ENCODE results near the gene JUNB.

Gene JUNB

GRCh38 chr19:12792051-12792852 is 966 bp downstream of the JUNB start (continued):
- TF ChIP-seq PRDM4 (tag by site-specific recombination; IDR thresholded peaks at IDR 0.05), result no peak
- TF ChIP-seq ZBTB10 (tag by site-specific recombination; IDR thresholded peaks at IDR 0.05), result peak; percentile 42
- TF ChIP-seq ZBTB1 (tag by site-specific recombination; IDR thresholded peaks at IDR 0.05), result peak; percentile 25; the same call in 1 of the 2 replicates
- TF ChIP-seq ZBTB17 (tag by site-specific recombination; IDR thresholded peaks at IDR 0.05), result peak; percentile 78

GRCh38 chr19:12792853-12793289 is 1.6 kb downstream of the JUNB start:
- POLR2A ChIA-PET, result interaction anchor here (0.5 to 3.6 kb wide), 15 partner anchors 8 to 121 kb away, joined by 3 to 42 read pairs (median 7); partner anchors contain the start of genes DHPS, DNASE2, FBXW9 and PRDX2
- Histone ChIP-seq H3K4me1 (ENCODE audit: control insufficient read depth, insufficient read depth, low read length) (peaks cover 21% of the 10 kb centered on the region), H3K4me3 (ENCODE audit: low read depth, low read length) (peak overlapping the region; percentile 43), H3K36me3 (ENCODE audit: control insufficient read depth in 2 of 2, insufficient read depth in 1 of 2, low read length in 2 of 2) (peaks cover 5 to 6% of the 10 kb centered on the region in 2 experiments; a peak in 2 of 3 replicates), H3K27ac (ENCODE audit: extremely low read depth, low read depth, low read length) (peak overlapping the region; percentile 58; the same call in 1 of the 2 replicates), H3K9me3 (ENCODE audit: control insufficient read depth, insufficient read depth, low read depth, low read length) (no peaks in the 10 kb centered on the region)
- CTCF ChIA-PET, result interaction anchor here (0.5 to 16.5 kb wide), 5 partner anchors 15 to 75 kb away, joined by 3 to 386 read pairs (median 3); partner anchors contain the start of gene HOOK2
- peak; percentile 80 for TF ChIP-seq PATZ1 (tag by site-specific recombination; IDR thresholded peaks at IDR 0.05)
- TF ChIP-seq ZBTB6 (tag by site-specific recombination; IDR thresholded peaks at IDR 0.05), result no peak
- 0 out of 2 replicates have a peak, but pooled peaks have one; percentile 8 for TF ChIP-seq ZNF660 (tag by site-specific recombination; IDR thresholded peaks at IDR 0.05)
- TF ChIP-seq BCL11B (tag by site-specific recombination; IDR thresholded peaks at IDR 0.05; ENCODE audit: low read depth), result peak; percentile 24; the same call in 1 of the 2 replicates
- no peak for TF ChIP-seq TSHZ1 (tag by site-specific recombination; IDR thresholded peaks at IDR 0.05; ENCODE audit: borderline replicate concordance)
- peak; percentile 47; the same call in 1 of the 2 replicates for TF ChIP-seq ZBTB17 (tag by site-specific recombination; IDR thresholded peaks at IDR 0.05)
- no peak for TF ChIP-seq ZNF394 (tag by site-specific recombination; IDR thresholded peaks at IDR 0.05; ENCODE audit: borderline replicate concordance)
- no peak for TF ChIP-seq ZNF768 (tag by site-specific recombination; IDR thresholded peaks at IDR 0.05)
- peak; percentile 85; the same call in 1 of the 2 replicates for TF ChIP-seq ZBTB7A (tag by site-specific recombination; IDR thresholded peaks at IDR 0.05; ENCODE audit: low read depth)
- peak; percentile 22; the same call in 1 of the 2 replicates for TF ChIP-seq ZFP37 (tag by site-specific recombination; IDR thresholded peaks at IDR 0.05)
- peak; percentile 67; the same call in 1 of the 2 replicates for TF ChIP-seq ZBTB10 (tag by site-specific recombination; IDR thresholded peaks at IDR 0.05)
- TF ChIP-seq ZBTB21 (tag by site-specific recombination; IDR thresholded peaks at IDR 0.05), result 0 out of 2 replicates have a peak, but pooled peaks have one; percentile 24
- TF ChIP-seq ZNF792 (tag by site-specific recombination; IDR thresholded peaks at IDR 0.05), result 0 out of 2 replicates have a peak, but pooled peaks have one; percentile 52
- no peak for TF ChIP-seq TCF7L2 (IDR thresholded peaks at IDR 0.05; ENCODE audit: borderline replicate concordance, low read depth, low read length)

Measured in HEK293 (cell line).